ENCODE measurements around the gene SYNPO2. TPM values are rescaled to one million over a fixed set of nuclear protein-coding genes. Genes with fewer than 3 reads are reported as not detected.

SYNPO2 gene
- total RNA-seq, 1 experiment from 2014 or later = 0.93 TPM

- Histone ChIP-seq H3K27ac (ENCODE audit: low read depth, low read length) (no peak overlapping the region), H3K36me3 (ENCODE audit: control insufficient read depth in 1 of 2, insufficient read depth in 2 of 2, low read length in 2 of 2) (no peaks in the 10 kb centered on the region), H3K4me3 (replicated peaks in 1 of 2; ENCODE audit: low read depth in 1 of 2, low read length in 2 of 2) (no peak overlapping the region), H3K9ac (ENCODE audit: low read length) (no peak overlapping the region), H3K4me1 (ENCODE audit: control insufficient read depth in 1 of 2, insufficient read depth in 2 of 2, low read length in 2 of 2) (peaks cover 0 to 4% of the 10 kb centered on the region in 2 experiments; a peak in 2 of 4 replicates), H3K4me2 (ENCODE audit: low read length) (no peak overlapping the region), H3K9me2 (ENCODE audit: insufficient read depth) (peaks cover 5% of the 10 kb centered on the region; the same call in 1 of the 2 replicates), H2AFZ (ENCODE audit: low read depth, low read length, poor library complexity, severe bottlenecking) (no peak overlapping the region), H3K9me3 (ENCODE audit: control insufficient read depth in 1 of 2, insufficient read depth in 1 of 2, low read depth in 1 of 2, low read length in 2 of 2) (no peaks in the 10 kb centered on the region), H3K79me2 (ENCODE audit: insufficient read depth, low read length) (no peaks in the 10 kb centered on the region), H4K20me1 (ENCODE audit: insufficient read depth) (no peaks in the 10 kb centered on the region), H3K27me3 (ENCODE audit: insufficient read depth, low read length) (no peaks in the 10 kb centered on the region)
- DNase-seq (ENCODE audit: low read depth, low spot score) = no peak
- intact Hi-C loops (cut with micrococcal nuclease) = no loop called here
- TF ChIP-seq FOSL1 (IDR thresholded peaks at IDR 0.05; ENCODE audit: low read depth) (no peak), SIN3A (IDR thresholded peaks at IDR 0.05; ENCODE audit: low read depth) (no peak), EZH2 (IDR thresholded peaks at IDR 0.05) (no peak), POLR2AphosphoS5 (IDR thresholded peaks at IDR 0.05; ENCODE audit: low read depth, low read length) (no peak), POLR2A (IDR thresholded peaks at IDR 0.05; ENCODE audit: borderline replicate concordance, extremely low read depth, insufficient read depth, insufficient read length) (no peak)
- no TSS peak for BruUV-seq (replicated peaks)
- ATAC-seq = no peak
- RAD21 ChIA-PET (ENCODE audit: low non-redundant PET in 1 of 2, low total read pairs in 2 of 2, uncharacterized antibody in 2 of 2, unreplicated experiment in 2 of 2) = no interaction called here
- CTCF ChIA-PET = no interaction called here
- POLR2A ChIA-PET = no interaction called here
These were observed 28.1 kb downstream of the SYNPO2 start for GRCh38 chr4:118916691-118917289.

- POLR2A ChIA-PET = no interaction called here
- ATAC-seq = no peak
- Histone ChIP-seq H3K4me1 (ENCODE audit: control insufficient read depth in 1 of 2, insufficient read depth in 2 of 2, low read length in 2 of 2) (peaks cover 0 to 4% of the 10 kb centered on the region in 2 experiments; a peak in 2 of 4 replicates), H3K4me3 (replicated peaks in 1 of 2; ENCODE audit: low read depth in 1 of 2, low read length in 2 of 2) (no peak overlapping the region), H3K79me2 (ENCODE audit: insufficient read depth, low read length) (no peaks in the 10 kb centered on the region), H3K27ac (ENCODE audit: low read depth, low read length) (no peak overlapping the region), H2AFZ (ENCODE audit: low read depth, low read length, poor library complexity, severe bottlenecking) (no peak overlapping the region), H3K4me2 (ENCODE audit: low read length) (no peak overlapping the region), H3K36me3 (ENCODE audit: control insufficient read depth in 1 of 2, insufficient read depth in 2 of 2, low read length in 2 of 2) (no peaks in the 10 kb centered on the region), H3K27me3 (ENCODE audit: insufficient read depth, low read length) (no peaks in the 10 kb centered on the region), H4K20me1 (ENCODE audit: insufficient read depth) (no peaks in the 10 kb centered on the region), H3K9ac (ENCODE audit: low read length) (no peak overlapping the region), H3K9me3 (ENCODE audit: control insufficient read depth in 1 of 2, insufficient read depth in 1 of 2, low read depth in 1 of 2, low read length in 2 of 2) (no peaks in the 10 kb centered on the region), H3K9me2 (ENCODE audit: insufficient read depth) (peaks cover 5% of the 10 kb centered on the region; the same call in 1 of the 2 replicates)
- RAD21 ChIA-PET (ENCODE audit: low non-redundant PET in 1 of 2, low total read pairs in 2 of 2, uncharacterized antibody in 2 of 2, unreplicated experiment in 2 of 2) = no interaction called here
- intact Hi-C loops (cut with micrococcal nuclease) = no loop called here
- no peak for DNase-seq (ENCODE audit: low read depth, low spot score)
- CTCF ChIA-PET = no interaction called here
- TF ChIP-seq SIN3A (IDR thresholded peaks at IDR 0.05; ENCODE audit: low read depth) = no peak
- no TSS peak for BruUV-seq (replicated peaks)
These were observed 28.9 kb downstream of the SYNPO2 start for GRCh38 chr4:118917582-118917981.
